Activated naive CD4-positive, alpha-beta T cell (primary cell): ENCODE data around the gene PARVA.
A peak's percentile ranks its signal among the peaks of the same experiment; 100 is the strongest.
"Not testable (repeated sequence)": the region's sequence is repeated elsewhere in the genome, so short reads cannot be mapped to it uniquely, and the experiment has no call there.

Experiments
- DNase-seq, 4 experiments: peaks; one replicate each; lab custom pipeline; 2025; lab: John Stamatoyannopoulos, UW

PARVA gene, protein sequence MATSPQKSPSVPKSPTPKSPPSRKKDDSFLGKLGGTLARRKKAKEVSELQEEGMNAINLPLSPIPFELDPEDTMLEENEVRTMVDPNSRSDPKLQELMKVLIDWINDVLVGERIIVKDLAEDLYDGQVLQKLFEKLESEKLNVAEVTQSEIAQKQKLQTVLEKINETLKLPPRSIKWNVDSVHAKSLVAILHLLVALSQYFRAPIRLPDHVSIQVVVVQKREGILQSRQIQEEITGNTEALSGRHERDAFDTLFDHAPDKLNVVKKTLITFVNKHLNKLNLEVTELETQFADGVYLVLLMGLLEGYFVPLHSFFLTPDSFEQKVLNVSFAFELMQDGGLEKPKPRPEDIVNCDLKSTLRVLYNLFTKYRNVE

DNA sequence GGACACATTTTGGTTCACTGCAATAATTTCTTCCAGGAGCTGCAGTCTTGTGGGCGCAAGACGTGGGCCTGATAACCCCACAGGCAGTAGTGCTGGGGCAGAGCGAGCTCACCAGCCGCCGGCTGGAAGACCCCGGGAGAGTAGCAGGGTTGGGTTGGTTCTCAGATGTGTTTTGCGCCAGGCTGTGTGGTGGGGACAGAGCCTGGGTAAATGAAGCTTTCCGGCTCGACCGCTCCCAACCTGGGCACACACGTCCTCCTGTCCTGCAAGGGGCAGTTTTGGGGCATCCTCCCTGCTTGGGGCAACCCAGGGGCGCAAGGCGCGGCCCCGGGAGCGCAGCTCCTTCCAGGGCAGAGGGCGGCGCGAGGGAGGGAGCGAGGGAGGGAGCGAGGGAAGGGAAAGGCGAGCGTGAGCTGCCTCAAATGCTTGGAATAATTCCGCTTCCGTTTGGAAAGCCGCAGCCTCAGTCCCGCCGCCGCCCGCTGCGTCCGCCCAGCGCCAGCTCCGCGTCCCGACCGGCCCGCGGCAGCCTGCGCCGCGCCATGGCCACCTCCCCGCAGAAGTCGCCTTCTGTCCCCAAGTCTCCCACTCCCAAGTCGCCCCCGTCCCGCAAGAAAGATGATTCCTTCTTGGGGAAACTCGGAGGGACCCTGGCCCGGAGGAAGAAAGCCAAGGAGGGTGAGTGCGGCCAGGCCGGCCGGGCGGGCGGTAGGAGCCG lies at the start of gene PARVA:
PARVA (plus strand) TSS at position 466 of the 718 bp plus-strand sequence; CDS start at position 543, 77 bp downstream.
- no peak for DNase-seq

- no peak for DNase-seq
Observed at GRCh38 chr11:12329169-12329568, 48.2 kb upstream of the PARVA start.

- DNase-seq, result no peak
Observed at GRCh38 chr11:12329797-12330196, 47.6 kb upstream of the PARVA start.

- no peak for DNase-seq
Observed at GRCh38 chr11:12330485-12331231, 46.7 kb upstream of the PARVA start.

DNA sequence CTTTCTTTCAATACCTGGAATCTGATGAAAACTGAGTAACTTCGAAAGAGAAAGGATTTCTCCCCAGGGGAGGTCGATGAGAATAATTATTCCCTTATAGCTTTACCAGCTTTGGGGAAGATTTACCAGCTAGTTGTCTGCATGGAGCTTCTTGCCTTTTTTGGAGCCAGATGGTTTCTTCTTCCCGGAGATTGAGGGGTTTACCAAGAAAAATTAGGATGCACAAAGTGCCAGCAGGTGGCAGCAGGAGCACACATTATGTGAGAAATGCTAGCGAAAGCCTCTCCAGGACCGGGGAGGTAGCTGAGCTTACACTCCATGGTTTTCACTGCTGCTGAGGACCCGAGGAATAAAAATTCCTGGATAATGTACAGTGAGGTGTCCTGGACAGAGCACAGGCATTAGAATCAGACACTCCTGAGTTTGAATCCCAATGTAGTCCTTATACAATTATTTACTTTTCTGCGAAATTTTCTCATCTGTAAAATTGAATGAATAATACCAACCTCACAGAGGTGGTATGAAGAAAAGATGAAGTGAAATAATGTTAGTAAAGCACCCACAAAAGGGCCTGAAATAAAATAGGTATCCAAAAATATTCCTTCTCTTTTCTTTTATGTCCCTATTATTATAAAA lies 46.0 kb upstream of the PARVA start:
- DNase-seq, result peak; percentile 4 to 59 (median 28)

- DNase-seq, result no peak
Observed at GRCh38 chr11:12343526-12343925, 33.8 kb upstream of the PARVA start.

- DNase-seq, result no peak
Observed at GRCh38 chr11:12353534-12353933, 23.8 kb upstream of the PARVA start.

DNA sequence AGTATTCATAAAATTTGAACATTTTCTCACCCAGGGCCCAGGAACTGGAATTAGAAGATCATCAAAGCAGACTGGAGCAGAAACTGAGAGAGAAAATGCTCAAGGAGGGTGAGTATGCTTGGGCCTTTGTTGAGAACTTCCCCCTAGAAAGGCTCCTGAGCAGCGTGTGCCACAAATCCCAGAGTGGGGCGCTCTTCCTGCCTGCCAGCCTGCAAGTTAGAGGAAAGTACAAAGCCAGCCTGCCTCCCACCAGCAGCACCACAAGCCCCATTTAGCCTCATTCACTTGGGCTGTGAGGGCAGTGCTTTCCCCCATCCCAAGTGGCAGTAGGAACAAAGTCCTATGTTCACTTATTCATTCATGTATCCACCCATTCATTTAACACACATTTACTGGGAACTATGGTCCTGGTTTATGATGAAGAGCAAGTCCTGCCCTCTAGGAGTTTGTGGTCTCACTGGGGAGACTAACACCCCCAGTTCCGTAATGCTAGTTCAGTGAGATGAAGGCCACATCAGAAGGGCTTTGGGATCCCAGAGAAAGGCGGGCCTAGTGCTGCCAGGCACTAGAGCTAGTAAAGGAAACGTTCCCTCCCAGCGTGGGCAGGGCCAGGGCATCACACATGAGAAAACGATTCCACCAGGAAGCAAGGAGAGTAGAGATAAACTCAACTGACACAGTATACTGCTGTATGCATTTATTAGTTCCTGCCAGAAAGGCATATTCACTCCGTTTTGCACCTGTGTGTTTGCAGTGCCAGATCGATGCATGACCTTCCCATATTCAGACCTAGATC lies 22.4 kb upstream of the PARVA start:
- no peak for DNase-seq

- DNase-seq, result no peak
Observed at GRCh38 chr11:12356944-12357655, 20.3 kb upstream of the PARVA start.

DNA sequence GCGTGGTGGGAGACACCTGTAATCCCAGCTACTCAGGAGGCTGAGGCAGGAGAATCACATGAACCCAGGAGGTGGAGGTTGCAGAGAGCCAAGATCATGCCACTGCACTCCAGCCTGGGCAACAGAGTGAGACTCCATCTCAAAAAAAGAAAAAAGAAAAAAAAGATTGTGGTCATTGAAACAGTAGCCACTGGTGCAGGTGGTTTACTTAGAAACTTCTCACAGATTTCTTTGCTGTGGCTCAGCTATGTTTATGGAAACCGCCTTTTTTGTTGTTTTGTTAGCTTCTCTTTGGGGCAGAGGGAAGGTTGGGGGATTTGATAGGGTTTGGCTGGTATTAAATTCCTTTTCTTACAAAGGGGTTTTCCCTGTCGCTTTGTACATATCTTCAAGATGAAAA lies 19.7 kb upstream of the PARVA start:
- not testable (repeated sequence) for DNase-seq

DNA sequence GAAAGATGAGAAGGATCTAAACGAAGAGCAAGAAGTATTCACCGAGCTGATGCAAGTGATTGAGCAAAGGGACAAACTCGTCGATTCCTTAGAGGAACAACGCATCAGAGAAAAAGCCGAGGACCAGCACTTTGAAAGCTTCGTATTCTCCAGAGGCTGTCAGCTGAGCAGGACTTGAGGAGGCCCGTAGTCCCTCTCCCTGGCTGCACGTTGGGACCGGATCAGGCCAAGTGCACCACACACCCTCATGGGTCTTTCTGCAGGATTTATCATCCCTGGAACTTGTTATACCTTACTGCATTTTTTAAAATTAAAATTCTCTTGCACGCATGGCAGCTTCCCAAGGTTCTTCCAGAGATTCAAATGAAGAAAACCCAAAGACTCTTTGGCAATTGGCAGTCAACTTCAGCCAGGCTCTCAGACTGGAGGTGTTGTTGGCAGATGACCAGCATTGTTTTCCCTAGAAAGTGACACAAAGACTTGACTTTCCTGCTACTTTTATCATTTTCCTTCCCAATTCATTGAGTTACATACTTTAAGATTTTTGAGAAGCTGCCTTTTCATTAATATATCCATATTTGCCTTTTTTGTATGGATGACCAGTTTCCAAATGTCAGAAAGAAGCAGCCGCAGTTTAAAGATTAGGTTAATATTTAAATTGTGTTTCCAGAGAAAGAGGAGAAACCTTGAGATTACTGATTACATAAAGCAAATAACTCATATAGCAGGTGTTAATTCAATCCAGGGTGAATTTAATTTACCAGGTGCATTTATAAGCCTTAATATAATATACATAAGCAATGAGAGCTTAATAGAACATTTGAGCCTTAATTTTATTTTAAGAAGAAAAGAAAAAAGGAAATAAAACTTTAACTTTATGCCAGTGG lies 18.8 kb upstream of the PARVA start:
- no peak for DNase-seq

GRCh38 chr11:12359761-12360160 lies 17.6 kb upstream of the PARVA start:
- DNase-seq, result no peak

DNA sequence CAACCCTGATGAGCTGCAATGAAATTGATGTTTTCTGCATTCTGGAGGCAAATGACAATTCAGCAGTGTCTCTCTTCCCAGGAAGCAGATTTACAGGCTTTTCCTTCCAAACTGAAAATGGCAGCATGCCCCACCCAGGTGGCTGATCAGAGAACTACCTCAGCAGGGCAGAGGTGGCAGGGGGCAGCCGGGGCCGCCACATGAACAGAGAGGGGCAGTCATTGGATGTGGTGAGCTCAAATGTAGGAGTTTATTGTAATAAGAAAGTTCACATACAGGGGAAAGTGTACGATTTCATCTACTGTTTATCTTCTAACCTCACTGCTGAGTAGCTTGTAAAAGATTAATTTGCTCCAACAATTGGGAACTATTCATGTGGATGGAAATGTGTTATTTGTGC lies 15.7 kb upstream of the PARVA start:
- DNase-seq, result no peak

- DNase-seq, result no peak
Observed at GRCh38 chr11:12362857-12363256, 14.5 kb upstream of the PARVA start.

DNA sequence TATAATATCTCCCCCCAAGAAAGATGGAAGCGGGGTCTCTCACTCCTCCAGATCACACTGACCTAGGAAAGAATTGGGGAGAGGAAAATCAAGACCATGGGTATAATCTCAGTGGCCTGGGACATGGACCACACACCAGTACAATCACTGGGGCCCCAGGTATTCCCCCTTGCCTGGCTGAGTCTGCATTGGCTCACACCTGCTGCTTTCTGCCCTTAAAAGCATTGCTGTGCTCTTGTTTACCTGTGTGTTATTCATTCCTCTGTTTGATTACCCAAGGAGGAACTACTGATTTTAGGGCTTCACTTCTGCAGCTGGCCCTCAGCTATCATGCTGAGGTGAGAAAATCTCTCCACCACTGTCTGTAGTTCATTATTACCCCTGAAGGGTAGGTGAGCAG lies 14.0 kb upstream of the PARVA start:
- no peak for DNase-seq

- peak in 2 of 4 experiments; percentile 50 to 62 for DNase-seq
Observed at GRCh38 chr11:12365965-12366575, 11.3 kb upstream of the PARVA start.

GRCh38 chr11:12367057-12367456 lies 10.3 kb upstream of the PARVA start:
- not testable (repeated sequence) for DNase-seq

DNA sequence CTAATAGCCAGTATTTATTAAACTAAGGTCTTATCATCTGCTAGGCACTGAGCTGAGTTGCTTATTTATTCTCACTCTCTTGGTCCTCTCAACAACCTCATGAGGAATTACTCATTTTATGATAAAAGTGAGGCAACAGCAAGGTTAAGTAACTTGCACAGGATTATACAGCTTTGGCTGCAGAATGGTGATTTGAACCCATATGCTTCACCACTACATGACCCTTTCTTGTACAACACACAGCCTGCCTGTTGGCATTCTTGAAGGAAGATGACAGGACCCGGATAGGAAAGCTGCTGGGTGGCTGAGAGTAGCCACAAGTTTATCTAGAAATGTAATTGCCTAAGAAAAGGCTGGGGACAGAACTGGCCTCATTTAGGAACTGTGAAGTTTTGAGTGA lies 5.3 kb upstream of the PARVA start:
- DNase-seq, result no peak

DNA sequence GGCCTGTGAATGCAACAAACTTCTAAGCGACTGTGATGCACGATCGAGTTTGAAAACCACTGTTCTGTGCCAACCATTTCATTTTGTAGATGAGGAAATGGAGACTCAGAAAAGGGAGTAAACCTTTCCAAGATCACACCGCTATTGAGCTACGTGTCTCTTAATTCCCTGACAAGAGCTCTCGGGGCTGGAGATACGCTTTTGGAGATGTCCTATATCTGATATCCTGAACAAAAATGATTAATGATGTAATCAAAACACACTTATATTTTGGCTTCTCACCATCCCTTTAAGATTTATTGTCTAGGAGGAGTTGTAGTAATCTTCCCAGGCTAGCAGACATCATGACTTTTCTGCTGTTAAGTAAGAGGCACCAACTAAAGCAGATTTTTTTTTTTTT lies 1.7 kb upstream of the PARVA start:
- DNase-seq, result no peak
